ENCODE measurements around the gene FOXD4. TPM values are rescaled to one million over a fixed set of nuclear protein-coding genes. Genes with fewer than 3 reads are reported as not detected.
"Not testable (repeated sequence)": the region's sequence is repeated elsewhere in the genome, so short reads cannot be mapped to it uniquely, and the experiment has no call there.

FOXD4 gene
- total RNA-seq, 4 donors from 2014 or later, result 0.13 to 0.89 (median 0.56) TPM

DNA sequence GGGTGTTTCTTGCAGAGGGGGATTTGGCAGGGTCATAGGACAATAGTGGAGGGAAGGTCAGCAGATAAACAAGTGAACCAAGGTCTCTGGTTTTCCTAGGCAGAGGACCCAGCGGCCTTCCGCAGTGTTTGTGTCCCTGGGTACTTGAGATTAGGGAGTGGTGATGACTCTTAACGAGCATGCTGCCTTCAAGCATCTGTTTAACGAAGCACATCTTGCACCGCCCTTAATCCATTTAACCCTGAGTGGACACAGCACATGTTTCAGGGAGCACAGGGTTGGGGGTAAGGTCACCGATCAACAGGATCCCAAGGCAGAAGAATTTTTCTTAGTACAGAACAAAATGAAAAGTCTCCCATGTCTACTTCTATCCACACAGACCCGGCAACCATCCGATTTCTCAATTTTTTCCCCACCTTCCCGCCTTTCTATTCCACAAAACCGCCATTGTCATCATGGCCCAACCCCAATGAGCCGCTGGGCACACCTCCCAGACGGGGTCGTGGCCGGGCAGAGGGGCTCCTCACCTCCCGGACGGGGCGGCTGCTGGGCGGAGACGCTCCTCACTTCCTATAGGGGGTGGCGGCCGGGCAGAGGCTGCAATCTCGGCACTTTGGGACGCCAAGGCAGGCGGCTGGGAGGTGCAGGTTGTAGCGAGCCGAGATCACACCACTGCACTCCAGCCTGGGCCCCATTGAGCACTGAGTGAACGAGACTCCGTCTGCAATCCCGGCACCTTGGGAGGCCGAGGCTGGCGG lies 35.1 kb downstream of the FOXD4 start:
- WGBS, 2 donors (ENCODE audit: low coverage in 1 of 2), result no CpG with 5 or more reads among the region's 31 CpGs
- not testable (repeated sequence) for H3K9me3 ChIP-seq, H3K36me3 ChIP-seq, H3K4me1 ChIP-seq, H3K27ac ChIP-seq, H3K27me3 ChIP-seq, H3K4me3 ChIP-seq, ATAC-seq

DNA sequence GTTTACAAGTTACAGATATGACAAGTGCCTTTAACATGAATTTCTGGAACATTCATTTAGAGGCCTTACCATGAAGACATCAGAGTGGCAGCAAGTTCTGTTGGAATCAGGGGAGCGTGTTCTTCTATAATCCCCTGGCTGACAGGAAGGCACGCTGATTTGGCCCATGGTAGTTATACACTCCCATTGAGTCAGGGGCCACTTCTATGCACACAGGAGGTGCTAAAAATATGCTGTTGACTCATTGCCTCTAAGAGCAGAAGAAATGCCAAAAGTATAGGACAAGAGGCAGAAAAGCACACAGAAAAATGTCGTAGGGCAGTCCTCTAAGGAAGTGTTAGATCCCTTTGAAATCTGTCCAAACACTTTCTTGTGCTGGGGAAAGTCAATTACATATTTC lies 39.9 kb downstream of the FOXD4 start:
- H3K4me3 ChIP-seq, H3K27ac ChIP-seq, H3K36me3 ChIP-seq, H3K9me3 ChIP-seq, ATAC-seq, H3K4me1 ChIP-seq, H3K27me3 ChIP-seq: not testable (repeated sequence)
- WGBS, 2 donors (ENCODE audit: low coverage in 1 of 2), result 80 to 90% methylated on average over 1 to 2 of the region's 3 CpGs

DNA sequence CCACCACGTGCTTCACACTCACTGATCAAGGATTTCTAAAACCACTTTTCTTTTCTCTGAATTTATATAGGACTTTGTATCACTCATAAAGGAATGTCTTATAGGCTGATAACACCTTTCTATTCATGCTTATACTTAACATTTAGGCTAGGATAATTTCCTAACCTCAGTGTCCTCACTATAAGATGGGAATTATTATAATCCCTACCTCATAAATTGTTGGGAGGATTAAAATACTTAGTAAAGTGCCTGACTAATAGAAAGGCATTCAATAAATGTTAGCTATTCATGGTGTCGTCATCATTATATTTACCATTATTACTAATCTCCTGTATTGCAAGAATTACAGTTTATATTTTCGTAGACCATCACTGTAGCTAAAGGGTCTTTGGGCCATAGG lies 41.8 kb downstream of the FOXD4 start:
- peaks cover 11% of the 10 kb centered on the region for H3K27me3 ChIP-seq
- H3K4me1 ChIP-seq, H3K36me3 ChIP-seq, H3K27ac ChIP-seq, H3K4me3 ChIP-seq, ATAC-seq, H3K9me3 ChIP-seq: not testable (repeated sequence)
- no CpG with 5 or more reads among the region's 3 CpGs for WGBS, 2 donors (ENCODE audit: low coverage in 1 of 2)

DNA sequence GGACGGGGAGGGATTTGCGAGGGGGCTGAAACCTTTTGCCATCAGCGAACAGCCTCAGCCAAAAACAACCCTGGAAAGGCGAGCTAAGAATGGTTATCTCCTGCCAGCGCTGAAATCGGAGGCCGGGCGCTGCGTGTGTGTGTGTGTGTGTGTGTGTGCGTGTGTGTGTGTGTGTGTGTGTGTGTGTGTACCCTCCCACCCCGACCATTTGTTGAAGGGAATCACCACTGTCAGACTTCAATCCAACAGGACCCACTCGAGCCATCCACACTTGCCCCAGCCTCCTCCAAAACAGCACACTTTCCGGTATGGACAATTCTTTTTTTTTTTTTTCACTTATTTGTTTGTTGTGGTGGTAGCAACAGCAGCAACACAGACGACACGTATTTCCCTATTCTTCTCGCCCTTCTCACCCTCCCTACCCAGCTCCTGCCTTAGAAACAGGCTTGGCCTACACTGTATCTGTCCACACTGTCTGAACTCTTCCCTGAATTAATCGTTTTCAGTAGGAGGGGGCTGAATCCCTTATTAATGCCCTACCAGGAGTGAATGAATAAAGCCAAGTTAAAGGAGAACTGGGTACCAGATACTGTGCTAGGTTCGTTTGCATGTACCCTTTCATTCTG lies 44.2 kb downstream of the FOXD4 start:
- H3K9me3 ChIP-seq, H3K36me3 ChIP-seq, H3K4me1 ChIP-seq: not testable (repeated sequence)
- Histone ChIP-seq H3K4me3 (peak overlapping the region; percentile 34 to 55), H3K27ac (peak overlapping the region in 2 of 4 donors; percentile 61 to 64), H3K27me3 (peaks cover 11% of the 10 kb centered on the region)
- WGBS, 2 donors (ENCODE audit: low coverage in 1 of 2), result 33% methylated on average over 4 of the region's 18 CpGs; no CpG with 5 or more reads in 1 of the 2 donors
- ATAC-seq, result peak; percentile 11

DNA sequence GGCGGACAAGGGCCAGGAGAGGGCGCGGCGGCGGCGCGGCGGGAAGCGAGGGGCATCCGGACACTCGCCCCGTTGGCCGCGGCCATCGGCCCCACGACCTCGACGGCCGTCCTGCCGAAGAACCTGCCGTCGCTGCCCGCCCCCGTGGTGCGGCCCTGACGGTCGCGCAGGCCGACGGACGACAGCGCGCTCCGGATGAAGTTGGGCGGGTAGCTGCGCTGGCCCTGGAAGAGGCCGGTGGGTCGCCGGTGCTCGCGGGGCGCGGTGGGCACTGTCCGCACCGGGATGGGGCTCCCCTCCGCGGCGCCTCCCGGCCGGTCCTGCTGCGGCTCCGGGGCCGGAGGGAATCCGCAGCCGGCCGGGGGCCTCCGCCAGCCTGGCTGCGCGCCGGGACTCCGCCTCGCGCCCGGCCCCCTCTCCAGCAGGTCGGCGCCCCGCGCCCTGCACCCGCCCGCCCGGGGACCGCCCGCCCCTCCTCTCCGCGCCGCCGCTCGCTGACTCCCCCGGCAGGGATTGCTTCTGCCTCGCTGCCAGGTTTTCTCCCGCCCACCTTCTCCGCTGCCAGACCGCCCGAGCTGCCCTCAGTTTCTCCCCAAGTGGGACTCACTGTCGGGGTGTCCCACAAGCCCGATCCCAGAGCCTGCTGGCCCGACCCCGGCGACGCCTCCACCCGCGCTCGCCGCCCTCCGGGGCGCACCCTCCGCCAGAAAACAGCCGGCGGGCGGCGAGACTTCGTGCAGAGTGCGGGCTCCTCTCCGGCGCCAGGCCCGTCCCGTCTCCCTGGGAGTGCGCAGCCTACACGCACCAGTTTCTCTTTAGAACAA lies 44.9 kb downstream of the FOXD4 start:
- not testable (repeated sequence) for H3K9me3 ChIP-seq, H3K4me1 ChIP-seq, H3K36me3 ChIP-seq
- Histone ChIP-seq H3K27ac (peak overlapping the region in 2 of 4 donors; percentile 61 to 64), H3K4me3 (peak overlapping the region; percentile 34 to 55), H3K27me3 (peaks cover 11% of the 10 kb centered on the region)
- TF ChIP-seq, protein P1, sequence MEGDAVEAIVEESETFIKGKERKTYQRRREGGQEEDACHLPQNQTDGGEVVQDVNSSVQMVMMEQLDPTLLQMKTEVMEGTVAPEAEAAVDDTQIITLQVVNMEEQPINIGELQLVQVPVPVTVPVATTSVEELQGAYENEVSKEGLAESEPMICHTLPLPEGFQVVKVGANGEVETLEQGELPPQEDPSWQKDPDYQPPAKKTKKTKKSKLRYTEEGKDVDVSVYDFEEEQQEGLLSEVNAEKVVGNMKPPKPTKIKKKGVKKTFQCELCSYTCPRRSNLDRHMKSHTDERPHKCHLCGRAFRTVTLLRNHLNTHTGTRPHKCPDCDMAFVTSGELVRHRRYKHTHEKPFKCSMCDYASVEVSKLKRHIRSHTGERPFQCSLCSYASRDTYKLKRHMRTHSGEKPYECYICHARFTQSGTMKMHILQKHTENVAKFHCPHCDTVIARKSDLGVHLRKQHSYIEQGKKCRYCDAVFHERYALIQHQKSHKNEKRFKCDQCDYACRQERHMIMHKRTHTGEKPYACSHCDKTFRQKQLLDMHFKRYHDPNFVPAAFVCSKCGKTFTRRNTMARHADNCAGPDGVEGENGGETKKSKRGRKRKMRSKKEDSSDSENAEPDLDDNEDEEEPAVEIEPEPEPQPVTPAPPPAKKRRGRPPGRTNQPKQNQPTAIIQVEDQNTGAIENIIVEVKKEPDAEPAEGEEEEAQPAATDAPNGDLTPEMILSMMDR (IDR thresholded peaks at IDR 0.05), result peak in 1 of 4 experiments; percentile 4
- peak; percentile 60 for ATAC-seq
- WGBS, 2 donors (ENCODE audit: low coverage in 1 of 2), result no CpG with 5 or more reads among the region's 109 CpGs

Other genes with a start within 250 kb of the FOXD4 start
- 10 to 100 TPM in 1 of 4 donors, 1 to 10 TPM in 3; 4.2 to 10.6 (median 6.0) TPM for gene WASHC1, start 89.0 kb downstream of the FOXD4 start, total RNA-seq
- gene ZNG1A, start 60.6 kb upstream of the FOXD4 start, total RNA-seq, result 10 to 100 TPM; 26.0 to 53.4 (median 32.6) TPM
- gene DOCK8, start 96.4 kb upstream of the FOXD4 start, total RNA-seq, result 10 to 100 TPM; 11.6 to 46.1 (median 31.8) TPM

Measured in gastroesophageal sphincter (tissue), 4 donors.